Measurements from ENCODE around the gene TK2. TPM values are rescaled to one million over a fixed set of nuclear protein-coding genes. Genes with fewer than 3 reads are reported as not detected.

Gene TK2
- total RNA-seq, 1 donor from 2014 or later: 20.2 TPM

- DNase-seq: no peak
Observed at GRCh38 chr16:66481943-66482390, 68.0 kb downstream of the TK2 start.

GRCh38 chr16:66481081-66481942 is 68.6 kb downstream of the TK2 start:
- DNase-seq: no peak

GRCh38 chr16:66480265-66481080 is 69.4 kb downstream of the TK2 start:
- DNase-seq: peak; percentile 29

GRCh38 chr16:66479661-66480264 is 70.2 kb downstream of the TK2 start:
- DNase-seq: no peak

- DNase-seq: no peak
Observed at GRCh38 chr16:66478733-66479511, 71.0 kb downstream of the TK2 start.

GRCh38 chr16:66477028-66477515 is 72.8 kb downstream of the TK2 start:
- DNase-seq: no peak

GRCh38 chr16:66476328-66477027 is 73.4 kb downstream of the TK2 start:
- no peak for DNase-seq

GRCh38 chr16:66475232-66475631 is 74.7 kb downstream of the TK2 start:
- DNase-seq: no peak

GRCh38 chr16:66474750-66475199 is 75.1 kb downstream of the TK2 start:
- DNase-seq: no peak

GRCh38 chr16:66473654-66474519 is 76.0 kb downstream of the TK2 start:
- no peak for DNase-seq

- DNase-seq: no peak
Observed at GRCh38 chr16:66473051-66473571, 76.8 kb downstream of the TK2 start.

- no peak for DNase-seq
Observed at GRCh38 chr16:66471716-66472393, 78.1 kb downstream of the TK2 start.

GRCh38 chr16:66471264-66471663 is 78.7 kb downstream of the TK2 start:
- no peak for DNase-seq

GRCh38 chr16:66470556-66470955 is 79.4 kb downstream of the TK2 start:
- no peak for DNase-seq

- DNase-seq: no peak
Observed at GRCh38 chr16:66469947-66470546, 79.9 kb downstream of the TK2 start.

- no peak for DNase-seq
Observed at GRCh38 chr16:66469291-66469946, 80.5 kb downstream of the TK2 start.

GRCh38 chr16:66468321-66468965 is 81.5 kb downstream of the TK2 start:
- no peak for DNase-seq

- DNase-seq: no peak
Observed at GRCh38 chr16:66467611-66468010, 82.3 kb downstream of the TK2 start.

Data from skin of body (tissue), 2 donors.